Rectal smooth muscle tissue (tissue), 1 donor: ENCODE data around the gene ASPG.
A peak's percentile ranks its signal among the peaks of the same experiment; 100 is the strongest.

Experiments used
- H3K27ac ChIP-seq: one replicate; pipeline ENCODE4 v1.7.0; 2013; ENCODE audit warnings: low read depth, low read length, inconsistent platforms
- H3K27me3 ChIP-seq: one replicate; pipeline ENCODE4 v1.7.0; 2013; ENCODE audit warnings: low read length; ENCODE audit not compliant: control insufficient read depth, insufficient read depth
- H3K36me3 ChIP-seq: one replicate; pipeline ENCODE4 v1.7.0; 2013; ENCODE audit warnings: low read length; ENCODE audit not compliant: control insufficient read depth, insufficient read depth
- H3K4me1 ChIP-seq: one replicate; pipeline ENCODE4 v1.7.0; 2013; ENCODE audit warnings: low read length; ENCODE audit not compliant: control insufficient read depth, insufficient read depth
- H3K4me3 ChIP-seq: one replicate; pipeline ENCODE4 v1.7.0; 2013; ENCODE audit warnings: low read length
- H3K9ac ChIP-seq: one replicate; pipeline ENCODE4 v1.7.0; 2013; ENCODE audit warnings: low read length

ASPG gene

DNA sequence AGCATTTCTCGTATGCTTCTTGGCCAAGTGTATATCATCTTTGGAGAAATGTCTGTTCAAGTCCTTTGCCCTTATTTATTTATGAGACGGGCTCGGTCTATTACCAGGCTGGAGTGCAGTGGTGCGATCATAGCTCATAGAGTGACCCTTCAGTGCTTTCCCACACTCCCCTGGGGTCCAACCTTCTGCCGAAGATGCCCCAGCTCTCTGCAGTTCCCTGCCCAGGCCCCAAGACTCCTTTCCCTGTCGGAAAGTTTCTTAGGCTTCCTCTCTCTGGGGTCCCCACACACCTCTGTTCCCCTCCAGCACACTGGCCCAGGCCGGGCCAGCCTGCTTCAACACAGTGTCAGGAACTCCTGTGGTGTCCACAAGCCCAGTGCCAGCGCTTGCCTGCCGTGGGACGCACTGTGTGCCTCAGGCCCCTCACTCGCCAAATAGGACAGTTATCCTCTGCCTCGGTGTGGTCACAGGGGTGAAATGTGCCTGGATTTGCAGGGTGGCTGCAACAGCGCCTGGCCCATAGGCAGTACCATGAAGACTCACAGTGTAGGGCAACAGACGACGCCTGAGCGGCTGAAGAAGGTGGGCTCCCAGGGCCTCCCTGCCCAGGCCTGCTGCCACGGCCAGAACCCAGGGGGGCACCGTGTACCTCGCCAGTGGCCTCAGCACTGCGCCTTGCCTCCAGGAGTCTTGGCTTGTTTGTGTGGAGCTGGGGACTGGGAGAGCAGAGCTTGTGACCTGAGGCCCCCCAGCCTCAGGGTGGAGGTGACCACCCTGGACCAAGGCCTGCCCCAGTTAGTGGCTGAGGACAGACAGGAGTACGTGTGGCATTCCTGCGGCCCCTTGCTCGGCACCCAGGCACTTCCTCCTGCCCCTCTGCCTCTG, 4.9 kb upstream of the ASPG start:
- H3K27ac ChIP-seq = no peak overlapping the region
- H3K27me3 ChIP-seq = peaks cover under 1% of the 10 kb centered on the region

DNA sequence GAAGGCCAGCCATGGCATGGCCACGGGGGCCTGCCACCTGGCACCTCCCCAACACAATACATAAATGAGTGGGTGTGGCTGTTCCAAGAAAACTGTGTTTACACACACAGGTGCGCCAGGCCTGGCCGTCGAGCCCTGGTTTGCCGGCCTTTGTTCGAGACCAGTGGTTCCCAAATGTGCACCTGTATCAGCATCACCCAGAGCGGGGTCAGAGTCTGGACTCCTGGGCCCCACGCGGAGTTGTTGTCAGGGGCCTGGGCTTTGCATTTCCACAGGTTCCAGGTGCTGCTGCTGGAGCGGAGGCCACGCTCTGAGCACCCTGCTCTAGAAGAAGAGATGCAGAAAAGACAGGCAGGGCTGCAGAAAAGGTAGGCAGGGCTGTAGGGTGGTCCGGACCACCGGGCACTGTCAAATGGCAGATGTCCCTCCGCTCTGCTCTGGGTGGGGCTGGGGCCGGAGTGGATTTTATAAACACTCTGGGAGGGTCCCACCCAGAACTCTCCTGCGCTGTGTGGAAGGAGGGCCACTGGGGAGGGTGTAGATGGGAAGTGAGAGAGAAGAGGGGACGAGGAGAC, 4.2 kb upstream of the ASPG start:
- Histone ChIP-seq H3K4me1 (no peaks in the 10 kb centered on the region), H3K27ac (no peak overlapping the region), H3K36me3 (no peaks in the 10 kb centered on the region), H3K27me3 (peaks cover 7% of the 10 kb centered on the region), H3K9ac (no peak overlapping the region), H3K4me3 (no peak overlapping the region)

More for the DNA sequence above, 4.9 kb upstream of the ASPG start:
- H3K9ac ChIP-seq = no peak overlapping the region
- no peaks in the 10 kb centered on the region for H3K4me1 ChIP-seq
- H3K4me3 ChIP-seq = no peak overlapping the region
- no peaks in the 10 kb centered on the region for H3K36me3 ChIP-seq

DNA sequence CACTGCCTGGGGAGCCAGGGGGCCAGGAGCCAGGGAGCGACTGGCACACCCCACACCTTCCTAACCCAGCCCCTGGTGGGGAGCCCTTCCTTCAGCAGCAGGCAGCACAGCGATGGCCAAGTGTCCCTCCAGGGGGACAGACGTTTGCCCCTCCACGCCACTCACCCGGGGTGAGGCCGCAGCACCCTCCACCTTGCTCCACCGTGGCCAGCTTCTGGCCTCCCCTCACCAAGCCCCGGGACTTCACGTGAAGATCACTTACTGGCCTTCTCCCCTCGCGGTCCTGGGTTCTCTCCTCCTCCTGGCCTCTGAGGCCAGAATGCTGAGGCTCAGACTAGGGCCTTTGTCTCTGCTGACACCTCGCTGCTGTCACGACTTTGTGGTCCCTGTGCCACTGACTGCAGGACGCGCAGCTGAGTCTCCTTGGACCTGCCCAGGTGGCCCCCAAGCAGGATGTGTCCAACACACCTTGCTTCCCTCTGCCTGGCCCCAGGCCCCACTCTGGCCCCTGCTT, 3.5 kb upstream of the ASPG start:
- no peaks in the 10 kb centered on the region for H3K36me3 ChIP-seq
- H3K4me3 ChIP-seq = peak overlapping the region; percentile 26
- no peak overlapping the region for H3K27ac ChIP-seq
- peaks cover 9% of the 10 kb centered on the region for H3K27me3 ChIP-seq
- H3K4me1 ChIP-seq = no peaks in the 10 kb centered on the region
- H3K9ac ChIP-seq = no peak overlapping the region

DNA sequence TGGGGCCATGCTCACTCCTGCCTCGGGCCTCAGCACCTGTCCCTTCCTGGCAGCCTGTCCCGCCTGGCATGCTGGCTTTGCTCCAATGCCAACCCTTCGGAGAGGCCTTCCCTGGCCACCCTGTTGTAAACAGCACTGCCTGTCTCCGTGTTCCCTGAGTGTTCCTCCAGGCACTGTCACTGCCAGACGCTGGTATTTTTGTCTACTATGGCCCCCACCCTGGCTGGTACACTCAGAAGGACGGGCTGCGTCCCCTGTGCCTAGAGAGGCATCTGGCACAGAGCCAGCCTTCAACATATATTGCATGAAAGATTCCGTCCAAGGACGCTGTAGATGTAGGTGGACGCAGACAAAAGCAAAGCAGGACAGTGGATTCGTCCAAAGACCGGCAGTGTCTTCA, 2.7 kb upstream of the ASPG start:
- no peak overlapping the region for H3K9ac ChIP-seq
- H3K27ac ChIP-seq = no peak overlapping the region
- no peaks in the 10 kb centered on the region for H3K4me1 ChIP-seq
- peaks cover 12% of the 10 kb centered on the region for H3K27me3 ChIP-seq
- H3K4me3 ChIP-seq = no peak overlapping the region
- H3K36me3 ChIP-seq = no peaks in the 10 kb centered on the region

- H3K9ac ChIP-seq = no peak overlapping the region
- no peaks in the 10 kb centered on the region for H3K36me3 ChIP-seq
- H3K4me3 ChIP-seq = no peak overlapping the region
- peaks cover 12% of the 10 kb centered on the region for H3K27me3 ChIP-seq
- no peaks in the 10 kb centered on the region for H3K4me1 ChIP-seq
- H3K27ac ChIP-seq = no peak overlapping the region
Measured at GRCh38 chr14:104084251-104085002, 1.1 kb upstream of the ASPG start.

DNA sequence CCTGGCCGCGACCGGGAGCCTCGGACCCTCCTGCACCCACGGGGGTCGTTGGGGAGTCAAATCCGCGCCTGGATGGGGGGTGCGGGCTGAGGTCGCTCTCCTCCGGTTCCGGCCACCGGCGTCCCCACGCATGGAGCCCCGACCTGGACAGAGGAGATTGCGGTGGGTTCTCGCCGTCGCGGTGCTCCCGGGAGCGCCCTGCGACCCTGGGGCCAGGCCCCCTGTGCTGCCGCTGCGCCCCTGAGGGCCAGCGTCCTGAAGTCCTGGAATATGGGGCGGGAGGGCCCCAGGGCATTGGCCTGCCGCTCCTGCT, 345 bp downstream of the ASPG start:
- H3K4me1 ChIP-seq = no peaks in the 10 kb centered on the region

GRCh38 chr14:104086210-104086660, 735 bp downstream of the ASPG start:
- no peak overlapping the region for H3K9ac ChIP-seq
- no peaks in the 10 kb centered on the region for H3K36me3 ChIP-seq
- no peak overlapping the region for H3K27ac ChIP-seq
- H3K4me3 ChIP-seq = no peak overlapping the region
- H3K27me3 ChIP-seq = peaks cover 12% of the 10 kb centered on the region
- H3K4me1 ChIP-seq = no peaks in the 10 kb centered on the region

More for the DNA sequence above, 345 bp downstream of the ASPG start:
- Histone ChIP-seq H3K27me3 (peaks cover 12% of the 10 kb centered on the region), H3K27ac (no peak overlapping the region), H3K9ac (no peak overlapping the region), H3K36me3 (no peaks in the 10 kb centered on the region), H3K4me3 (peak overlapping the region; percentile 27)

- H3K27ac ChIP-seq = no peak overlapping the region
- H3K27me3 ChIP-seq = peaks cover 12% of the 10 kb centered on the region
- H3K4me1 ChIP-seq = no peaks in the 10 kb centered on the region
Measured at GRCh38 chr14:104086661-104087461, 1.4 kb downstream of the ASPG start.

DNA sequence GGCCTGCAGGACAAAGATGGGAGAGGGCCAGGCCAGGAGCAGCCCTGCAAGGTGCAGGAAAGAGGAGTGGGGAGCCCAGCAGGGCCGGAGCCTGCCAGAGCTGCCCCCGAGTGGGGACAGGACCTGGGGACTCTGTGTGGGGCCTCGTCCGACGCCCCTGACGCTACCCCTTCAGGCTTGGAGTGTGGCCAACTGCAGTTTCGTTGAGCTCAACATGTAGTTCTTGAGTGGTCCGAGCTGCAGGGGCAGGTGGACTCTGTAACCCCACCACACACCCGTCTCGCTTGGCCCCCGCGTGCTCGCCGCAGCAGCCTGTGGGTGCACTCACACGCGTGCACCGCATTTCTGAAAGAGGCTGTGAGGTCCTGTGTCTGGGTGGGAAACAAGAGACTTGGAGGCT, 2.0 kb downstream of the ASPG start:
- H3K4me3 ChIP-seq = no peak overlapping the region
- peak overlapping the region; percentile 16 for H3K9ac ChIP-seq
- H3K27ac ChIP-seq = no peak overlapping the region
- peaks cover 12% of the 10 kb centered on the region for H3K27me3 ChIP-seq
- H3K4me1 ChIP-seq = no peaks in the 10 kb centered on the region
- H3K36me3 ChIP-seq = no peaks in the 10 kb centered on the region

More at GRCh38 chr14:104086661-104087461, 1.4 kb downstream of the ASPG start:
- Histone ChIP-seq H3K36me3 (no peaks in the 10 kb centered on the region), H3K9ac (no peak overlapping the region), H3K4me3 (no peak overlapping the region)

DNA sequence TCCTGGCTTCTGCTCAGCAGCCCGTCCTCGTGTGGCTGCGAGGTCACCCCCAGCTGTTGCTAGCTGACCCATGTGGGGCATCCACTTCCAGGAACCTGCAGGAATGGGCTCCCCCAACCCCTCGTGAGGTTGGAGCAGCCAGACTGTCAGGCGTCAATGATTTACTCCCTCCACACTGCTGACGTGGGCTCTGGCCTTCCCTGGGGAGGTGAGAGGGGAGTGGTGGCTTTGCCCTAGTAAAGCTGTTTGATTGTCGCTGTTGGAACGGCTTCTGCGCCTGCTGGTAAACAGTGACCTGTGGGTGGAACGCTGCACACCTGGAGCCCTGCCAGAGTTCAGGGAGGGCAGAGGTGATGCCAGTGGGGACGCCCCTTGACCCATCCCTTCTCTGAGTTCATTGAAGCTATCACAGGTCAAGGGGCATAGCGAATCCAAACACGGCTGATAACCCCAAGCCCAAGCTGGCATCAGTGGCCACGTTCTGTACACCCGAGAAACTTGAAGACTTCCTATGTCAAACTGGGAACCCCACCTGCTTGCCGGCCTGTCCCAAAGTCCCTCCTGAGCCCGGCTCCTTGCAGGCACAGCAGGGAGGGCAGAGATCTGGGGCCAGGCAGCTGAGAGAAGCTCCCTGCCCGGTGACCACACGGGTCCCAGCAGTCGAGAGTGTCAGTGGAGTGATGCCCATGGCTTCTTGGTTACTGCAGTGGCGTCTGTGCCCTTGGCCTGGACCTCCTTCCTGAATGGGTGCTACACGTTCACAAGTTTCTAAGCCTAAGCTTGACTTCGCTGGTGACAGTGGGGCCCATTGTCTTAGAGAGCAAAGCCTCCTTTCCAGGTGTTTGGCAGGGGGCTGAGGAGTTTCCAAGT, 2.7 kb downstream of the ASPG start:
- Histone ChIP-seq H3K27me3 (peaks cover 12% of the 10 kb centered on the region), H3K4me1 (no peaks in the 10 kb centered on the region), H3K9ac (peak overlapping the region; percentile 16), H3K27ac (no peak overlapping the region), H3K36me3 (no peaks in the 10 kb centered on the region), H3K4me3 (no peak overlapping the region)

- no peak overlapping the region for H3K9ac ChIP-seq
- no peak overlapping the region for H3K4me3 ChIP-seq
- H3K27ac ChIP-seq = no peak overlapping the region
- H3K27me3 ChIP-seq = peaks cover 16% of the 10 kb centered on the region
- no peaks in the 10 kb centered on the region for H3K4me1 ChIP-seq
- H3K36me3 ChIP-seq = no peaks in the 10 kb centered on the region
Measured at GRCh38 chr14:104090071-104090748, 4.7 kb downstream of the ASPG start.
